Heart right ventricle (tissue), 16 donors: Measurements from ENCODE around the gene RARG. TPM values are rescaled to one million over a fixed set of nuclear protein-coding genes. Genes with fewer than 3 reads are reported as not detected.

Experiments
- ATAC-seq, 8 donors: fragments of 200-7000 bp; cut with Tn5 transposase; one replicate each; pipeline ENCODE4 v1.9.1; 2020; ENCODE audit warnings: mild to moderate bottlenecking in 8 of 8, moderate library complexity in 8 of 8, moderate number of reproducible peaks in 1 of 8
- DNase-seq, 2 donors: peaks; one replicate each; pipeline ENCODE4 v3.0.0-alpha.2; 2020
- H3K27ac ChIP-seq, 10 donors: fragments of 200-600 bp; sonication (generic) in 2 of 10; one replicate each; pipeline versions ENCODE4 v1.5.0 to v1.8.0; 2020 to 2022; ENCODE audit warnings: mild to moderate bottlenecking in 3 of 10
- H3K27me3 ChIP-seq, 7 donors: fragments of 200-600 bp; one replicate each; pipeline ENCODE4 v1.8.0; 2021 to 2022; ENCODE audit warnings: mild to moderate bottlenecking in 2 of 7
- H3K36me3 ChIP-seq, 9 donors: fragments of 200-600 bp; sonication (generic) in 1 of 9; one replicate each; pipeline versions ENCODE4 v1.5.0 to v1.8.0; 2020 to 2022; ENCODE audit warnings: mild to moderate bottlenecking in 2 of 9
- H3K4me1 ChIP-seq, 9 donors: fragments of 200-600 bp; sonication (generic) in 1 of 9; one replicate each; pipeline versions ENCODE4 v1.5.0 to v1.8.0; 2020 to 2022; ENCODE audit warnings: mild to moderate bottlenecking in 4 of 9
- H3K4me3 ChIP-seq, 10 donors: fragments of 200-600 bp; sonication (generic) in 2 of 10; one replicate each; pipeline versions ENCODE4 v1.5.0 to v1.8.0; 2020 to 2022; ENCODE audit warnings: mild to moderate bottlenecking in 7 of 10, moderate library complexity in 2 of 10
- H3K9me3 ChIP-seq, 11 donors: fragments of 200-600 bp in 10 of 11; sonication (generic) in 2 of 11; one replicate each; pipeline versions ENCODE4 v1.5.0 to v1.8.0; 2013 to 2022; ENCODE audit warnings: mild to moderate bottlenecking in 2 of 11, control low read depth in 1 of 11, moderate library complexity in 1 of 11
- CTCF ChIP-seq, 9 donors: fragments of 200-600 bp; sonication (generic) in 2 of 9; IDR thresholded peaks; one replicate each; pipeline versions ENCODE4 v1.5.0 to v1.8.0; 2021 to 2022; ENCODE audit warnings: antibody characterized with exemption in 9 of 9, mild to moderate bottlenecking in 5 of 9, moderate library complexity in 1 of 9
- WGBS, 2 donors: extraction: QIAGEN DNeasy Blood & Tissue Kit; methylation state at CpG; one replicate each; pipeline ENCODE4 v1.1.7; 2013; ENCODE audit warnings: inconsistent platforms in 1 of 2; 5-methylcytosine and 5-hydroxymethylcytosine counted together
- intact Hi-C, 10 donors: fragments of 100-400 bp; cut with DNase I; formaldehyde crosslinking; loops; one replicate each; pipeline versions ENCODE4 v1.11.1 to v1.14.2; 2022
- polyA plus RNA-seq, 2 donors: library from polyadenylated mRNA; stranded (reverse); fragments of 200-250 nt; gene quantifications; one replicate each; pipeline ENCODE4 v1.2.3, GENCODE V29; 2013
- total RNA-seq, 10 donors: library from RNA; stranded (reverse); fragmentation: NEBNext Ultra II Directional in 3 of 10; extraction: Animal tissue kit (Norgen Biotek cat#: 25700) in 3 of 10; gene quantifications; one replicate each; pipeline versions ENCODE4 v1.2.1 to v1.2.4, GENCODE V29; 2021 to 2023
- donor health status: Arrhythmogenic right ventricular cardiomyopathy.
- donor health status: ischemic (EF 13 %, LVEDD 7.1; RV severe dilation, severe dysfunction).
- donor health status: healthy with polysubstance abuse.
- donor health status: DM: no; HTN: yes; CAD: no.
- donor health status: DM: no; HTN: no; CAD: no.
- donor health status: ischemic (EF 25% LVEDD 6.9; RV normal size, moderate dysfunction).
- donor health status: ischemic (EF 25% LVEDD 5.7; RV mildly dilated, moderate dysfunction).
- donor health status: healthy.
- donor health status: DM: yes; HTN: yes; CAD: no.
- donor health status: Ischemic cardiomyopathy.
- donor health status: ischemic (EF 35%, LVEDD 5.7; RV mildly dilated, moderate dysfunction).
- donor health status: nonischemic (EF 11% LVEDD 7.7; RV severe dilation, severe dysfunction).
- donor health status: DM: yes; HTN: yes; CAD: no.
- donor health status: PGD.
- donor health status: ischemic (EF 29% LVEDD 5.4; RV normal size, mild dysfunction).
- donor health status: nonischemic (EF 23%, LVEDD 6.1; RV moderate dilation, normal function).

RARG gene
- total and polyA plus RNA-seq, 12 donors, result 7.0 to 21.7 (median 12.8) TPM

DNA sequence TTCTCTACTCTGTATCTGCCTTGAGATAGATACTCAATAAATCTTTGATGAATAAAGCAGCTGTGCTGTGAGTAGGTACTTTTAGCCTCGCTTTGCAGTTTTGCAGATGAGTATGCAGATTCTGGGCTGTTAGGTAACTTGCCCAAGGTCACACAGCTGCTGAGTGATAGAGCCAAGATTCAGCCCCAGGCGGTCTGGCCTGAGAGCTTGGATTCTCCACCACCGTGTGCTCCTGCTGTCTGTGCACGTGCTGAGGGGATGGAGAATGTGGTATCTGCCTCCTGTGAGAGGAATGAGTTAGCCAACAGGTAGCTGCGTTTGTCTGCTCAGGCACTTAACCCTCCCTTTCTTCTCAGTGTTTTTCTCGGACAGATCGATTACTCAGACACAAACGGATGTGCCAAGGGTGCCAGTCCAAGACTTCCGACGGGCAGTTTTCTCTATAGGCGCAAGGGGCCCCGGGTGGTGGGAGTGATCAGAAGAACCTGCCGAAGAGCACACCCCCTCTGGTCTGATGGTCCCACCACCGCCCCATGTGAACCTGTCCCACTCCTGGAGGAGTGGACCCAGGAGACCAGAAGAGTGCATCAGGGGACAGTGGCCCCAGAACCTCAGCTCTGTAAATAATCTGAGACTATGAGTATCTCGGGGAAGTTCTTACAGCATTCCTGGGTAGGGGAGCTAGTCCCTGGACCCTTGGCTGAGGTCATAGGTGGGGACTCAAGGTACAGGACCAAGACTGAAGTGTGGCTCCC lies 44.7 kb downstream of the RARG start:
- Histone ChIP-seq H3K4me1 (peaks cover 6 to 43% (median 23%) of the 10 kb centered on the region in 9 donors), H3K27ac (no peak overlapping the region), H3K27me3 (no peaks in the 10 kb centered on the region), H3K4me3 (no peak overlapping the region), H3K36me3 (peaks cover 0 to 89% (median 56%) of the 10 kb centered on the region in 9 donors), H3K9me3 (no peaks in the 10 kb centered on the region)
- ATAC-seq, result no peak
- WGBS, 2 donors, result 81 to 82% methylated on average over 15 of the region's 15 CpGs
- intact Hi-C loops, result no loop called here
- no peak for DNase-seq
- TF ChIP-seq CTCF (IDR thresholded peaks at IDR 0.05), result no peak

DNA sequence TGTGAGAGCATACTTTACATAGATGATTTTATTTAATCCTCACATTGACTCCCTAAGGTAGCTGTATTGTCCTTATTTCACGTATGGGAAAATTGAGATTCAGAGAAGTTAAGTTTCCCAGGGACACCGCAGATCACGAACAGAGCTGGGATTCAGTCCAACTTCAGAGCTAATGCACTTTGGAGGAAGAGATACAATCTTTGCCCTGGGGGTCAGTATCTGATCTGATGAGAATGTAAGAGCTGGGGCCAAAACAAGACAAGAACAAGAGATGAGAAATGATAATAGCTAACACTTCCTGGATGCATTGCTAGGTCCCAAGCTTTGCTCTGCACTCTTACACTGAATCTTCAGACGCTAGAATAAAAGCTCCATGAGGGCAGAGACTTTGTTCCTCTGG lies 45.3 kb downstream of the RARG start:
- Histone ChIP-seq H3K9me3 (no peaks in the 10 kb centered on the region), H3K27ac (no peak overlapping the region), H3K27me3 (no peaks in the 10 kb centered on the region), H3K4me3 (no peak overlapping the region), H3K4me1 (peaks cover 12 to 48% (median 29%) of the 10 kb centered on the region in 9 donors), H3K36me3 (peaks cover 0 to 89% (median 56%) of the 10 kb centered on the region in 9 donors)
- no peak for ATAC-seq
- WGBS, 2 donors, result 68 to 82% methylated on average over 4 of the region's 4 CpGs
- no peak for TF ChIP-seq CTCF (IDR thresholded peaks at IDR 0.05)
- intact Hi-C loops, result no loop called here
- DNase-seq, result no peak

DNA sequence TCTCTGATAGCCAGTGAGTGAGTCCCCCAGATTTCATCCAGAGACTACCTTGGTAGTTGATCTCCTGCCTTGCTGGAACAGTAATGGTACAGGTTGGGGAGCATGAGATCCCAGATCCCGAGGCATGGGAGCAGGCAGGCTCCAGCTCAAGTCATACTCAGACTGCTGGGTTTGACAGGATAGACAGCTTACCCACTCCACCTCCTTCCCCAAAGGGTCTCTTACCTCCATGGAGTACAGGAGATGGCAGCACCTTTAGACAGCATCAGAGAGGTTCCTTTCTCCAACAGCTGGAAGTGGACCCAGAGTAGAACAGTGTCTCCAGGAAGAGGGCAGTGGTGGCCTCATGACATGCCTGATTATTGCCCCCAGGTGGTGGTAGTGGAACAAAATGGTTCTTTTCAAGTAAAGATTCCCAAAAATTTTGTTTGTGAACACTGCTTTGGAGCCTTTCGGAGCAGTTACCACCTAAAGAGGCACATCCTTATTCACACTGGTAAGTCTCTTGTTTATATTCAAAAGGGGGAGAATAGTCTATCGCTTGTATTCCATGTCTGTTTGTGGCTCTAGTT lies 46.3 kb downstream of the RARG start:
- peaks cover 18 to 54% (median 36%) of the 10 kb centered on the region in 9 donors for H3K4me1 ChIP-seq
- no peak overlapping the region for H3K27ac ChIP-seq
- 97 to 98% methylated on average over 3 of the region's 3 CpGs for WGBS, 2 donors
- peaks cover 0 to 80% (median 56%) of the 10 kb centered on the region in 9 donors for H3K36me3 ChIP-seq
- no peaks in the 10 kb centered on the region for H3K27me3 ChIP-seq
- H3K9me3 ChIP-seq, result no peaks in the 10 kb centered on the region
- DNase-seq, result no peak
- H3K4me3 ChIP-seq, result no peak overlapping the region
- TF ChIP-seq CTCF (IDR thresholded peaks at IDR 0.05), result no peak
- no peak for ATAC-seq
- intact Hi-C loops, result no loop called here

DNA sequence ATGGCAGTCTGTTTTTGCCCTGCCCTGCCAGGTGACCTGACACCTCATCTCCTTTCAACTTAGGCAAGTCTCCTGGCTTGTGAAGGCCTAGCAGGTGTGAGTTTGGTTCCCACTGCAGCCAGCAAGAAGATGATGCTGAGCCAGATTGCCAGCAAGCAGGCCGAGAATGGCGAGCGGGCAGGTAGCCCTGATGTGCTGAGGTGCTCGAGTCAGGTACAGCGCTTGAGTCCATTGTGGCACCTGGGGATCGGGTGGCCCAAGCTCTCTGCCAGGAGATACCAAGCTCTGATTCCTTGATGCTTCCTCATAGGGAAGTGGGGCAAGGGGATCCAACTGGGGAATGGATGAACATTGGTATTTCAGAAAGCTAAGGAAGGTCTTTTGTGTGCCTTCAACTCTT lies 47.2 kb downstream of the RARG start:
- intact Hi-C loops, result no loop called here
- H3K9me3 ChIP-seq, result no peaks in the 10 kb centered on the region
- no peaks in the 10 kb centered on the region for H3K27me3 ChIP-seq
- no peak for TF ChIP-seq CTCF (IDR thresholded peaks at IDR 0.05)
- H3K4me1 ChIP-seq, result peaks cover 18 to 48% (median 37%) of the 10 kb centered on the region in 9 donors
- ATAC-seq (no peak), DNase-seq (no peak)
- no peak overlapping the region for H3K4me3 ChIP-seq
- H3K36me3 ChIP-seq, result peaks cover 0 to 80% (median 56%) of the 10 kb centered on the region in 9 donors
- no peak overlapping the region for H3K27ac ChIP-seq
- 94% methylated on average over 6 of the region's 6 CpGs for WGBS, 2 donors
